GM10847 (cell line): ENCODE measurements around the gene NAA11.

Experiments
- POLR2A ChIP-seq: IDR thresholded peaks from 2 replicates; pipeline ENCODE4 v1.6.1; 2011; ENCODE audit not compliant: insufficient read length; ENCODE audit errors: extremely low read depth

Gene NAA11

DNA sequence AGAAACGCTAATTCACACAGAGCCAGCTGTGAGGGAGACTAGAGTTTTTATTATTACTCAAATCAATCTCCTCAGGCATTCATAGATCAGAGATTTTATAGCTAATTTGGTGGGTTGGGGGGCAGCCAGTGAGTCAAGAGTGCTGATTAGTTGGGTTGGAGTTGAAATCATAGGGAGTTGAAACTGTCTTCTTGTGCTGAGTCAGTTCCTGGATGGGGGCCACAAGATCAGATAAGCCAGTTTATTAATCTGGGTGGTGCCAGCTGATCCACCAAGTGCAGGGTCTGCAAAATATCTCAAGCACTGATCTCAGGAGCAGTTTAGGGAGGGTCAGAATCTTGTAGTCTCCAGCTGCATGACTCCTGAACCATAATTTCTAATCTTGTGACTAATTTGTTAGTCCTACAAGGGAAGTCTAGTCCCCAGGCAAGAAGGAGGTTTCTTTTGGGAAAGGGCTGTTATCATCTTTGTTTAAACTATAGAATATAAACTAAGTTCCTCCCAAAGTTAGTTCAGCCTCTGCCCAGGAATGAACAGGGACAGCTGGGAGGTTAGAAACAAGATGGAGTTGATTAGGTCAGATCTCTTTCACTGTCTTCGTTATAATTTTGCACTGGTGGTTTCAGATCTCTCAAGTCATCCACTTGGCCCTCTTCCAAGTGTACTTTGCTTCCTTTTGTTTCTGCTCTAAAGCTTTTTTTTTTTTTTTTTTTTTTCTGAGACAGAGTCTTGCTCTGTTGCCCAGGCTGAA is 5.4 kb upstream of the NAA11 start:
- no peak for TF ChIP-seq POLR2A

DNA sequence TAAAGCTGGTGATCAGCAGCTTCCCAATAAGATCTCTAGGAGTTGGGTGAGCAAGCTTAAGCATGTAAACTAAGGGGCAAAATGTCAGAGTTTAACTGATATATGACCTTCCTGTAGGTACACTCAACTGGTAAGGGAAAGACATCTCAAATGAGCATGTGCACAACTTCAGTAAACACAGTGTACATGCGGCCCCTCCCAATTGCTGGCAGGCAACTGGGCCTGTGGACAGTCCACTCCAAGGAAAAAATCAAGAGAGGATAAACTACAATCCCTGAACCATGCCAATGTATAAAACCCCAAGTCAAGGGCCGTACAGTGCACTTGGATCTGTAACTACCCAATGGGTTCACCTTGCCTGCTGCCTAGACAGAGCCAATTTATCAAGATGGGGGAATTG is 4.9 kb upstream of the NAA11 start:
- TF ChIP-seq POLR2A, result no peak

DNA sequence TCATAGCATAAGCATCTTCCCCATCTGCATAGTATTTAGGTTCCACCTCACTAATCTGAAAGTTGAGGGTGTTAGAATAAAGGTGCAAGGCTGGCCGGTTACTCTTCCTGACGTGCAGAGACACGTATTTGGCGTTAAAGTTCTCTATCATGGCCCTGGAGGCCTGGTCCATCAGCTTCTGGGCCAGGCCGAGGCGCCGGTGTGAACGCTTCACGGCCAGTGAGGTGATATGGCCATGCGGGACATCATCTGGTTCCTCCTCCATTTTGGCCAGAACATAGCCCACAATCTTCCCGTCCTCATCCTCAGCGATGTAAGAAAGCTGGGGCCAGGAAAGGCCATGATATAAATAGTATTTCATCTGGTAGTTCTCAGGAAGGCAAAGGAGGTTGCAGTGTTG is 425 bp downstream of the NAA11 start:
- TF ChIP-seq POLR2A, result no peak

- no peak for TF ChIP-seq POLR2A
These were observed 5.9 kb downstream of the NAA11 start for GRCh38 chr4:79319975-79320374.

DNA sequence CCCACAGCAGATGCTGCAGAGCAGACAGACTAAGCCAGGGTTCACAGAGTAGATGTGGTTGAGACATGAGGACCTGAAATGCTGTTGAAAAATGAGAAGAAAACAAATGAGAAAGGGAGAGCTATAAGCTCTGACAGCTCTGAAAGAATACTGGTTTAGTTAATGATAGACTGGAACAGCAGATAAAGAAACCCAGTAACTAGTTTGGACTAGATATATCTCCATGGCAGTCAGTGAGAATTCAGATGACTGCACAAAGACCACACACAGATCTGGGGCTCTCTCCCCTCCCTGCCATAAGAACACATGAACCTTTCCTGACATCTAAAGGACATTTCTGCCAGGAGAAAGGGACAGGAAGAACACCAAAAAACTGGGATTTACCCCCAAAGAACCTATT is 8.2 kb downstream of the NAA11 start:
- TF ChIP-seq POLR2A, result no peak

DNA sequence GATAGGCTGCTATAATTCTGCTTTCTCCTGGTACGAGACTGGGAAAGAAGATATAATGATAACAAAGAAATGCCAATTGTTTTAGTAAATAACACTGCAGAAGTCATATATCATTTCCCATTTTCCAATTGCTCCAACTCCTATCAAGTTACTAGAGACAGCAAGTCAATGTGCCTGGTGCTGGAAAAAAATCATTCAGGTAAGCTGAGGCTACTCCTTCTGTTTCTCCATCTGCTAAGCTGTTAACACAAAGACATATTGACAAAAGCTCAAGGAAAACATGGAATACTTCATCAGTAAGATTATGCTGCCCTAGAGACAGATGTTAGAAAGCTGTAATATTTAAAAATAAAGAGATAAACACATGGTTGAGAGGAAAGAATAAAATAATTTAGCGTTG is 10.0 kb downstream of the NAA11 start:
- TF ChIP-seq POLR2A, result no peak

GRCh38 chr4:79311279-79311678 is 14.6 kb downstream of the NAA11 start:
- TF ChIP-seq POLR2A, result no peak

DNA sequence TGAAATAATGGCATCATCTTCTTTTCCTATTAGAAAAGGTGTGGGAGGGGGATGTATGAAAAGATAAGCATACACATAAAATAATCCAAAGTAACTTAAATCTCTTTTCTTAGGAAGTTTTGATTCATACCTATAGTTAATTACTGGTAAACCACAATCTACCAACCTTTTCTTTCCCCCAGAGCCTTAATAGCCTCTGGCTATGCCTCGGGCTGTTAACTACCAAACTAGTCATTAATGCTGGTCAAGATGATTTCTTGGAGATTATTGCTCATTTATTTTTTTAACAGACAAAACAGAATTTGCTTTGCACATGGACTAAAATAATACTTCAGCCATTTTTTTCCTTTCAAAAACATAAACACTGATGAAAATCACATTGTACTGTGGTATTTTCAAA is 16.9 kb downstream of the NAA11 start:
- no peak for TF ChIP-seq POLR2A

- no peak for TF ChIP-seq POLR2A
These were observed 17.7 kb downstream of the NAA11 start for GRCh38 chr4:79308137-79308536.

DNA sequence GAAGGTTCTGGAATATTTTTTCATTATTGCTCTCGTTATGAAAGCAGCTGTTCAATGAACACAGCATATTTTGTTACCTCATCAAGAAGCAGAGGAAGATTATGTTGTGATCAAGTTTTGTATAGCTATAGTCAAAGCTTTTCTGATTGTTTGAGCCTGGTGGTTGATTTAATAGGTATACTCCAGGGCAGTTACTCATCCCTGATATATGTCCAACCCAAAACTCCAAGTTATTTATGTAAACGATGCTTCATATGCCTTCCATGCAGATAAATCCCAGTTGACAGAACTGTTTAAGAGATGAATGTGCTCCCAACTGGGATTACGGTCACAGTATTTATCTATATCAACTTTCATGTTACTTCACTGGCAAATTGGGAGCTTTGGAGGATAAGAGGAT is 19.1 kb downstream of the NAA11 start:
- TF ChIP-seq POLR2A, result no peak

- TF ChIP-seq POLR2A, result no peak
These were observed 25.6 kb downstream of the NAA11 start for GRCh38 chr4:79300280-79300679.

DNA sequence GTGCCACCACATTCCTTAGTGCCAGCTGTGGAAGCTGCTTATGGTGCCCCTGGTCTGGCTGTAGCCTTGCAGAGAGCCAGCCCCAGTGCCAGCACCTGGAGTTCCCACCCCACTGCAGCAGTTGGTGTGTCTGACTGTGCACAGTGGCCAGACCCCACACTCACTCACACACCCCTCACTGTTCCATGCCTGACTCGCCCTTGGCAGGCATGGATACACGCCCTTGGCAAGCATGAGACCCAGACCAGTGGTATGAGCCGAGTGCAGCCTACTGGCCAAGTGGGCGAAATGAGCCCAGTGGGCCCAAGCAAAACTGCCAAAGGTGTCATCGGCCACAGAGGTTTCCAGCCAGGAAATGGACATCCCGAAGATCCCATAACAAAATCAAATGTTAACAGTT is 27.4 kb downstream of the NAA11 start:
- no peak for TF ChIP-seq POLR2A

DNA sequence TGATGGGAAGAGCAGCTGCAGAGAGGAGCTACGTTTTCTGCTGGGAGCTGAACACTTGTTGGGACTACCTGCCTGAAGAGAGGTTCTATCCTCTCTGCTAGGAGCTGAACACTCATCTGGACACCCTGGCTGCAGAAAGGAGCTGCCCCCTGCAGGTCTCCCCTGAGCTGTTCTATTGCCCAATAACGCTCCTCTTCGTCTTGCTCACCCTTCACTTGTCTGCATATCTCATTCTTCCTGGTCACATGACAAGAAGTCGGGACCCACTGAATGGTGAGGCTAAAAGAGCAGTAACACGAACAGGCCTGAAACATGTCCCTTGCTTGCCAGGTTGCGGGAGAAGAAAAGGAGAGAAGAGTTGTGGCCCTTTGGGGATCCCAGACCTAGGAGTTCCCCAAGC is 27.8 kb downstream of the NAA11 start:
- no peak for TF ChIP-seq POLR2A

- TF ChIP-seq POLR2A, result no peak
These were observed 28.4 kb downstream of the NAA11 start for GRCh38 chr4:79297479-79297878.

DNA sequence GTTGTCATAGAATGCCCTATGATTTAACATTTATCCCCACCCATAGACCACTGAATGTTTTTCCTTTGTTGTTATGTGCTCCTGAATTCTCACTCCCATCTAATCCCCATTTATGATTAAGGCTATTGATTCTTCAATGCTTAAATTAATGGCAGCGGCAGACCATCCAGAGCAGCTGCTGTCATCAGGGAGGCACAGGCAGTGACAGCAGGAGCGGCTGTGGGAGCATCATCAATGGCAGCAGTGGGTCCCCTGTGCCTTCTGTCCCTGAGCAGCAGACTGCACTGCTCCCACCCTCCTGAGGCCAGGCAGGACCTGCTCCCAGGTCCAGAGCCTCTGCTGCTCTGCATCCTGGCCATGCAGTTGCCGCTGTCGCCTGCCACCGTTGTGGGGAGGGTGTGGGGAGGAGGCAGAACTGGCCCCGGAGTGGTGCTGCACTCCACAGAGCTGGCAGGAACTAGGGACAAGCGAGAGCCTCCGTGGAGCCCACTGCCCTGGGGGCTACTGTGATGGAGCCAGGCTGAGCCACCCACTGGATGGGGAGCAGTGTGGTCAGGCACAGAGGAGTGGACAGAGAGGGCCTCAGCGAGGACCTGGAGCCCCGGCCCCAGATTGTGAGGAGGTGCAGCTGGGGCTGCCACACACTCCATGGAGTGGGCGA is 29.0 kb downstream of the NAA11 start:
- no peak for TF ChIP-seq POLR2A

GRCh38 chr4:79295086-79295485 is 30.8 kb downstream of the NAA11 start:
- no peak for TF ChIP-seq POLR2A

GRCh38 chr4:79294064-79294463 is 31.8 kb downstream of the NAA11 start:
- TF ChIP-seq POLR2A, result no peak
